Lower leg skin (tissue), 4 donors: Measurements from ENCODE around the gene IGSF21. TPM values are rescaled to one million over a fixed set of nuclear protein-coding genes. Genes with fewer than 3 reads are reported as not detected.

ENCODE experiments used
- DNase-seq, 2 donors: peaks; one replicate each; pipeline ENCODE4 v3.0.0-alpha.2; 2019; ENCODE audit warnings: low spot score in 2 of 2
- H3K4me3 ChIP-seq: fragments of 200-600 bp; sonication (generic); 2 replicates; pipeline ENCODE4 v1.5.1; 2017; ENCODE audit warnings: mild to moderate bottlenecking, low read depth; ENCODE audit not compliant: poor library complexity, severe bottlenecking
- POLR2A ChIP-seq, 2 donors: fragments of 450-650 bp; IDR thresholded peaks; one replicate each; pipeline ENCODE4 v1.6.1; 2016 to 2017; ENCODE audit warnings: antibody characterized with exemption in 2 of 2, mild to moderate bottlenecking in 1 of 2, moderate library complexity in 1 of 2
- WGBS, 2 donors: methylation state at CpG; one replicate each; pipeline ENCODE4 v1.1.5; 2018; 5-methylcytosine and 5-hydroxymethylcytosine counted together
- intact Hi-C: fragments of 100-400 bp; cut with DNase I; formaldehyde crosslinking; loops from one replicate; pipeline ENCODE4 v1.15.0; 2023; ENCODE audit warnings: low total_unique reads
- total RNA-seq, 4 donors: library from RNA; depleted of rRNA; stranded (reverse); fragments of >200 nt; gene quantifications; one replicate each; pipeline ENCODE4 v1.1.0, GENCODE V29; 2016
- TF ChIP-seq, protein P1 (sequence below), 3 donors: fragments of 450-650 bp; IDR thresholded peaks; one replicate each; pipeline ENCODE4 v1.5.1; 2016; ENCODE audit warnings: antibody characterized with exemption in 3 of 3, mild to moderate bottlenecking in 3 of 3, moderate library complexity in 2 of 3

The IGSF21 gene
- total RNA-seq, 4 donors from 2014 or later: 0.66 to 3.0 (median 1.3) TPM

DNA sequence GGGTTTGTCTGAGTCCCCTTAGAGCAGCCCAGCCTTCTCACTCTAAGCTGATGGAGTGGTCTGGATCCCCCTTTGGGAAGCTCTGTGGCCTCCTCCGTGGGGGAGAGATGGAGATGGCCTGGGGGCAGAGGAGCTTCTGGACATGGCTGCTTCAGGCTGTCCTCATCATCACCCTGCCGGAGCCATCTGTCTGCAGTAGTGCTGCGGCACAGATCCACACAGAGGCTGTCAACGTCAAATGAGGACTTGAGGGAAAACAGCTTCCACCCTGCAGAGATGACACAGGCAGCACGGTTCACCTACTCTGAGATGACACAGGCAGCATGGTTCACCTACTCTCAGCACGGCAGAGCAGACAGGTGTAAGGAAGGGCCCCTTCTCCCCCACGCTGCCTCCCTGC lies 134.3 kb downstream of the IGSF21 start:
- DNase-seq: no peak
- TF ChIP-seq, protein P1, sequence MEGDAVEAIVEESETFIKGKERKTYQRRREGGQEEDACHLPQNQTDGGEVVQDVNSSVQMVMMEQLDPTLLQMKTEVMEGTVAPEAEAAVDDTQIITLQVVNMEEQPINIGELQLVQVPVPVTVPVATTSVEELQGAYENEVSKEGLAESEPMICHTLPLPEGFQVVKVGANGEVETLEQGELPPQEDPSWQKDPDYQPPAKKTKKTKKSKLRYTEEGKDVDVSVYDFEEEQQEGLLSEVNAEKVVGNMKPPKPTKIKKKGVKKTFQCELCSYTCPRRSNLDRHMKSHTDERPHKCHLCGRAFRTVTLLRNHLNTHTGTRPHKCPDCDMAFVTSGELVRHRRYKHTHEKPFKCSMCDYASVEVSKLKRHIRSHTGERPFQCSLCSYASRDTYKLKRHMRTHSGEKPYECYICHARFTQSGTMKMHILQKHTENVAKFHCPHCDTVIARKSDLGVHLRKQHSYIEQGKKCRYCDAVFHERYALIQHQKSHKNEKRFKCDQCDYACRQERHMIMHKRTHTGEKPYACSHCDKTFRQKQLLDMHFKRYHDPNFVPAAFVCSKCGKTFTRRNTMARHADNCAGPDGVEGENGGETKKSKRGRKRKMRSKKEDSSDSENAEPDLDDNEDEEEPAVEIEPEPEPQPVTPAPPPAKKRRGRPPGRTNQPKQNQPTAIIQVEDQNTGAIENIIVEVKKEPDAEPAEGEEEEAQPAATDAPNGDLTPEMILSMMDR (IDR thresholded peaks at IDR 0.05): no peak
- no peak for TF ChIP-seq POLR2A (IDR thresholded peaks at IDR 0.05)
- H3K4me3 ChIP-seq: no peak overlapping the region
- 62 to 69% methylated on average over 7 of the region's 7 CpGs for WGBS, 2 donors
- intact Hi-C loops: no loop called here

DNA sequence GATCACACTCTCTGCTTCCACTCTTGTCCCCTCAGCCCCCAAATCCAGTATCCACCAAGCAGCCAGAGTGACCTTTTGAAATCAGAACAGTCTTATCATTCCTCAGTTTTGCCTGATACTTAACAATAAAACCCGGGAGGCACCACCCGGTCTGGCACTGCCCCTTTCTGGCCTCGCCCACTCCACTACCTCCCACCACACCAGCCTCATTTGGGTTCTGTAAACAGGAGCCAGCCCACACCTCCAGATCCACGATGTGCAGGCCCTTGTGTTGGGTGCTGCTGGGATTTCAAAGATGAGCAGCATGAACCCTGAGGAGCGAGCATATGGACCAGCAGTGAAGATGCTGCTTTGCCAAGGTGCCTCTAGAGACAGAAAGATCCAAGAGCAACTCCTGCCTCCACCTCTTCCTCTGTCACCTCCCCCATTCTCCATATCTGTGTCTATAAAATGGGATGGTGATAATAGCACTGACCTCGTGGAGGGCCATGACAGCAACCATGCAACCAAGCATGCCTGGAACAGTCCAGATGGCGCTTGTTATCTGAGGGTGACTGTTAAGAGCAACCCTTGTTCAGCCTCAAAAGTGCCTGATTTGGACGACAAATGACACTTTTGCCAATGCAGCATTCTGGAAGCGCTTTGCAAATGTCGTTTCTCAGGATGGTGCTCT lies 136.0 kb downstream of the IGSF21 start:
- no peak overlapping the region for H3K4me3 ChIP-seq
- WGBS, 2 donors: 73% methylated on average over 10 of the region's 10 CpGs
- no peak for DNase-seq
- intact Hi-C loops: no loop called here
- TF ChIP-seq POLR2A (IDR thresholded peaks at IDR 0.05): no peak
- TF ChIP-seq, protein P1 (IDR thresholded peaks at IDR 0.05): no peak

DNA sequence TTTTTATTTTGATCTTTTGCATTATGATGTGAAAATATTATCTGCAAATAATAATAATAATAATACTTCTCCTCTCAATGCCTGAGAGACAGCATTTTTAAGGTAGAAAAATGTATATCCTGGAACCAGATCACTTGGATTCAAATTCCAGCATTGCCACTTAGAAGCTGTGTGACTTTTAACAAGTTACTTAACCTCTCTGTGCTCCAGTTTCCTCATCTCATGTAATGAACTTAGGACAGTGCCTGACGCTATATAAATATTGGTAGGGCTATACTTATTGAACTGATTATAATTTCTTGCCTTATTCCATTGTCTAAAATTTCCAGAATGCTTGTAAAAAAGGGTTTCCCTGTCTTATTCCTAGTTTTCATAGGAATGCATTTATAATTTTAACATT lies 137.2 kb downstream of the IGSF21 start:
- intact Hi-C loops: no loop called here
- WGBS, 2 donors: 64 to 68% methylated on average over 1 of the region's 1 CpG
- TF ChIP-seq POLR2A (IDR thresholded peaks at IDR 0.05): no peak
- TF ChIP-seq, protein P1 (IDR thresholded peaks at IDR 0.05): no peak
- no peak overlapping the region for H3K4me3 ChIP-seq
- DNase-seq: no peak

DNA sequence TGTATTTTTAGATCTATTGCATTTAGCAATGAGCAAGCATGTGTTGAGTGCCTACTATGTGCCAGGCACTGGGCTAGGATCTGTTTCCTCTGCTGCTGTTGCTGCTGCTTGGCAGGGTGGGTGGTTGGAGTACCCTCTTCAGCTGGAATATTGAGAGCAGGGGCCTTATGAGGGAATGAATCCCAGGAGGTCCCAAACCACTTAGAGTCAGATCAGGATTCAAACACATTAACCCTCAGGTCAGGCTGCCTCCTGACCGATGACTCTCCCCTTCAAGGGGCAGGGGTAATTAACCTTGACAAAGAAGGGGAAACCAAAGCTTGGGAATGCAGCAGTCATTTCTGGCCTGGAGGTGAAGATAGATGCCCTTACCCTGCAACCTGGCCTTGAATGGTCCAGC lies 138.0 kb downstream of the IGSF21 start:
- H3K4me3 ChIP-seq: no peak overlapping the region
- 13 to 42% methylated on average over 1 of the region's 1 CpG for WGBS, 2 donors
- no peak for DNase-seq
- intact Hi-C loops: no loop called here
- TF ChIP-seq POLR2A (IDR thresholded peaks at IDR 0.05): no peak
- TF ChIP-seq, protein P1 (IDR thresholded peaks at IDR 0.05): no peak

DNA sequence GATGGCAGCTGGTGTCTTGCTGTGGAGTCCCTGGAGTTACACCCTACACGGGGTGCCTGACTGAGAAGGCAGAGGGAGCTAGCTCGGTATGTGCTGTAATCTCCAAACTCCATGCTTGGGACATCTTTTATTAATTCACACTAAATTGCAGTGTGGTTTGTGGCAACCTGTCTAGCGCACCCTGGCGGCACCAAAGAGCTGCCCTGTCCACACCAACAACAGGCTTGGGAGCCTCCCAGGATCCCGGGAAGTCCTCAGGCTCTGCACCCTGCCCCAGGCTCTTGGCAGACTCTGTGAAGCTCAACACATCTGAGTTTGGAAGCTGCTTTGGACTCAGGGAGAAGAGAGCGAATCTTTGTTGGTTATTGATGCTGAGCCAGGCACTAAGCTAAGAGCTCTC lies 138.9 kb downstream of the IGSF21 start:
- H3K4me3 ChIP-seq: no peak overlapping the region
- intact Hi-C loops: no loop called here
- WGBS, 2 donors: 72 to 77% methylated on average over 6 of the region's 6 CpGs
- TF ChIP-seq, protein P1 (IDR thresholded peaks at IDR 0.05): no peak
- no peak for TF ChIP-seq POLR2A (IDR thresholded peaks at IDR 0.05)
- no peak for DNase-seq

DNA sequence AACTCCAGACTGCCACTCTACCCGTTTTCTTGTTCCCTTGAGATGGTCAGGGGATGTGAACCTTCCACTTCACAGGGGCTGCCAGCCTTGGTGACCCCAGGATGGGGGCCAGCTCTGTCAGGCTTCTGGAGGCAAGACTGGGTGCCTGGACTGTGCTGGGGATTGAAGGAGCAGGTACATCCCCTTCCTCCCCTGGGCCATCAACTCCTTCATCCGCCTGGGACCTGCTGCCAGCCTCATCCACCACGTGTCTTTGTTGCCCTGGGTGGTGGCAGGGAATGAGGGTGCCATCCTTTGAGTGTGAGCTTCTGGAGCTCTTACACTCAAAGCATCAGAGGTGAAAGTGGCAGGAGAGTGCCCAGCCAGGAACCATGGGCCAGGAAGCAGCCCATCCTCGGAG lies 139.6 kb downstream of the IGSF21 start:
- no peak for DNase-seq
- intact Hi-C loops: no loop called here
- no peak for TF ChIP-seq POLR2A (IDR thresholded peaks at IDR 0.05)
- TF ChIP-seq, protein P1 (IDR thresholded peaks at IDR 0.05): no peak
- 61 to 63% methylated on average over 4 of the region's 4 CpGs for WGBS, 2 donors
- H3K4me3 ChIP-seq: no peak overlapping the region
